Stomach (tissue), 9 donors: Measurements from ENCODE around the gene TMEM164. TPM values are rescaled to one million over a fixed set of nuclear protein-coding genes. Genes with fewer than 3 reads are reported as not detected.

Experiments
- DNase-seq, 2 donors: peaks; one replicate each; pipeline versions ENCODE4 v3.0.0 to v3.0.0-alpha.2; 2013 to 2019
- H3K27ac ChIP-seq, 5 donors: fragments of 200-600 bp in 4 of 5; sonication (generic) in 4 of 5; one replicate each; pipeline ENCODE4 v1.5.1; 2013 to 2019; ENCODE audit warnings: mild to moderate bottlenecking in 1 of 5, moderate library complexity in 1 of 5
- H3K27me3 ChIP-seq, 3 donors: fragments of 200-600 bp; sonication (generic); one replicate each; pipeline ENCODE4 v1.5.1; 2017 to 2019; ENCODE audit warnings: mixed run types in 1 of 3
- H3K36me3 ChIP-seq, 4 donors: fragments of 200-600 bp; sonication (generic); 1 replicate in 3 of 4; 2 replicates in 1 of 4; pipeline ENCODE4 v1.5.1; 2016 to 2019
- H3K4me1 ChIP-seq, 4 donors: fragments of 200-600 bp; sonication (generic); one replicate each; pipeline ENCODE4 v1.5.1; 2016 to 2019
- H3K4me3 ChIP-seq, 4 donors: fragments of 200-600 bp; sonication (generic) in 3 of 4; one replicate each; pipeline ENCODE4 v1.5.1; 2016 to 2019; ENCODE audit warnings: mild to moderate bottlenecking in 1 of 4
- H3K9me3 ChIP-seq, 4 donors: fragments of 200-600 bp; sonication (generic); one replicate each; pipeline ENCODE4 v1.5.1; 2016 to 2019
- EP300 ChIP-seq: sonication (generic); formaldehyde crosslinking; IDR thresholded peaks from one replicate; pipeline ENCODE4 v1.6.1; 2017; ENCODE audit warnings: antibody characterized with exemption
- POLR2A ChIP-seq, 4 donors: fragments of 450-650 bp; IDR thresholded peaks; one replicate each; pipeline ENCODE4 v1.6.1; 2016; ENCODE audit warnings: antibody characterized with exemption in 4 of 4, control low read depth in 2 of 4, mild to moderate bottlenecking in 1 of 4, moderate library complexity in 1 of 4
- POLR2AphosphoS5 ChIP-seq, 3 donors: sonication (generic); formaldehyde crosslinking; IDR thresholded peaks; one replicate each; pipeline ENCODE4 v1.6.1; 2016; ENCODE audit warnings: antibody characterized with exemption in 3 of 3
- WGBS, 5 donors: extraction: QIAGEN DNeasy Blood & Tissue Kit in 3 of 5; methylation state at CpG; one replicate each; pipeline versions ENCODE4 v1.1.5 to v1.1.7; 2013 to 2018; 5-methylcytosine and 5-hydroxymethylcytosine counted together
- intact Hi-C: fragments of 100-400 bp; cut with DNase I; formaldehyde crosslinking; loops from one replicate; pipeline ENCODE4 v1.15.1; 2023; ENCODE audit warnings: low total_unique reads
- polyA plus RNA-seq, 3 donors: library from polyadenylated mRNA; stranded (reverse); fragments of 200-250 nt; gene quantifications; one replicate each; pipeline ENCODE4 v1.2.3, GENCODE V29; 2013
- total RNA-seq, 5 donors: library from RNA; depleted of rRNA; stranded (reverse); fragments of >200 nt; gene quantifications; one replicate each; pipeline versions ENCODE4 v1.1.0 to v1.2.3, GENCODE V29; 2014 to 2016
- TF ChIP-seq, protein P1 (sequence below), 7 experiments: fragments of 450-650 bp in 4 of 7; fragments of 200-600 bp in 3 of 7; sonication (generic) in 3 of 7; IDR thresholded peaks; one replicate each; pipeline ENCODE4 v1.5.1; 2016 to 2019; ENCODE audit warnings: antibody characterized with exemption in 7 of 7, control low read depth in 2 of 7, mild to moderate bottlenecking in 1 of 7
- donor health status: healthy with polysubstance abuse.
- donor health status: Bipolar disorder and iron deficiency.
- donor health status: healthy.

Gene TMEM164
- total and polyA plus RNA-seq, 8 donors, result 4.9 to 29.7 (median 11.6) TPM

DNA sequence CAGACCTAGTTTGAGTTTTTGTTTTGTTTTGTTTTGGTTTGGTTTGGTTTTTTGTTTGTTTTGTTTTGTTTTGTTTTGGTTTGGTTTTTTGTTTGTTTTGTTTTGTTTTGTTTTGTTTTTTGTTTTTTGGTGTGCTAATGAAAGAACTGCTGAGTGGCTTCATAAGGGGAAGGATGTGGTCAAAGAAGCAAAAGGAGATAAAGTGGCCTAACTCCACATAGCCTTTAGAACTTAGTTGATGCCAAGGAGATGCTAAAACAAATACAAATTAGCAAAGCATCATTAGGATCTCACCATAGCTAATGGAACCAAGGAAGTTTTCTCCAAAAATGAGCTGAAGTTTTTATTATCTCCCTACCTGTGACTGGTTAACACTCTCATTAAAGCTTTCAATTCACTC, 44.6 kb upstream of the TMEM164 start:
- intact Hi-C loops, result no loop called here
- Histone ChIP-seq H3K27me3 (no peaks in the 10 kb centered on the region), H3K36me3 (no peaks in the 10 kb centered on the region), H3K4me3 (no peak overlapping the region), H3K9me3 (no peaks in the 10 kb centered on the region), H3K4me1 (no peaks in the 10 kb centered on the region), H3K27ac (no peak overlapping the region)
- no peak for DNase-seq
- TF ChIP-seq, protein P1, sequence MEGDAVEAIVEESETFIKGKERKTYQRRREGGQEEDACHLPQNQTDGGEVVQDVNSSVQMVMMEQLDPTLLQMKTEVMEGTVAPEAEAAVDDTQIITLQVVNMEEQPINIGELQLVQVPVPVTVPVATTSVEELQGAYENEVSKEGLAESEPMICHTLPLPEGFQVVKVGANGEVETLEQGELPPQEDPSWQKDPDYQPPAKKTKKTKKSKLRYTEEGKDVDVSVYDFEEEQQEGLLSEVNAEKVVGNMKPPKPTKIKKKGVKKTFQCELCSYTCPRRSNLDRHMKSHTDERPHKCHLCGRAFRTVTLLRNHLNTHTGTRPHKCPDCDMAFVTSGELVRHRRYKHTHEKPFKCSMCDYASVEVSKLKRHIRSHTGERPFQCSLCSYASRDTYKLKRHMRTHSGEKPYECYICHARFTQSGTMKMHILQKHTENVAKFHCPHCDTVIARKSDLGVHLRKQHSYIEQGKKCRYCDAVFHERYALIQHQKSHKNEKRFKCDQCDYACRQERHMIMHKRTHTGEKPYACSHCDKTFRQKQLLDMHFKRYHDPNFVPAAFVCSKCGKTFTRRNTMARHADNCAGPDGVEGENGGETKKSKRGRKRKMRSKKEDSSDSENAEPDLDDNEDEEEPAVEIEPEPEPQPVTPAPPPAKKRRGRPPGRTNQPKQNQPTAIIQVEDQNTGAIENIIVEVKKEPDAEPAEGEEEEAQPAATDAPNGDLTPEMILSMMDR (IDR thresholded peaks at IDR 0.05), result no peak
- TF ChIP-seq POLR2AphosphoS5 (IDR thresholded peaks at IDR 0.05) (no peak), EP300 (no peak), POLR2A (IDR thresholded peaks at IDR 0.05) (no peak)

DNA sequence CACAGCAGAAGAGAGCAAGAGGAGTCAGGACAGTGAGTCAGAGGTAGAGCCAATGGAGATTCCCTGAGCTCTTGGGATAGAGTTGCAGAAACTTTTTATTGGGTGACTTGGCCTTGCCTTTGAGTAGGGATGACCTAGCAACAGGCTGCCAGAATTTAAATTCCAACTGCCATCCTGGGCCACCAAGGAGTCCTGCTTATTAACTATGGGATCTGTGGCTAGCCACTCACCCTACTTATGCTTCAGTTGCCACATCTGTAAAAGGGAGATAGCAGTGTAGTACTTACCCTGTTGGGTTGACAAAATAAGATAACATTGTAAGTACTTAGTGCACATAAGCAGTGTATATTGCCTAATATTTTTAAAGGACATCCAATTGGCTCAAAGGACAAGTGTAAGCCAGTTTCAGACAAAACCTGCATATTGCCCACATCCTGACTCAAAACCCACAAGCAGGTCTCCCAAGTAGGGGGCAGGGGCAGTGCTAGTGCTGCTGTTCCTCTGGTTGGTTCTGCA, 43.5 kb upstream of the TMEM164 start:
- no peak for TF ChIP-seq POLR2AphosphoS5 (IDR thresholded peaks at IDR 0.05)
- TF ChIP-seq POLR2A (IDR thresholded peaks at IDR 0.05), result no peak
- TF ChIP-seq EP300, result no peak
- TF ChIP-seq, protein P1 (IDR thresholded peaks at IDR 0.05), result no peak
- Histone ChIP-seq H3K9me3 (no peaks in the 10 kb centered on the region), H3K4me1 (no peaks in the 10 kb centered on the region), H3K27me3 (no peaks in the 10 kb centered on the region), H3K36me3 (no peaks in the 10 kb centered on the region), H3K4me3 (no peak overlapping the region), H3K27ac (no peak overlapping the region)
- DNase-seq, result no peak
- intact Hi-C loops, result no loop called here

DNA sequence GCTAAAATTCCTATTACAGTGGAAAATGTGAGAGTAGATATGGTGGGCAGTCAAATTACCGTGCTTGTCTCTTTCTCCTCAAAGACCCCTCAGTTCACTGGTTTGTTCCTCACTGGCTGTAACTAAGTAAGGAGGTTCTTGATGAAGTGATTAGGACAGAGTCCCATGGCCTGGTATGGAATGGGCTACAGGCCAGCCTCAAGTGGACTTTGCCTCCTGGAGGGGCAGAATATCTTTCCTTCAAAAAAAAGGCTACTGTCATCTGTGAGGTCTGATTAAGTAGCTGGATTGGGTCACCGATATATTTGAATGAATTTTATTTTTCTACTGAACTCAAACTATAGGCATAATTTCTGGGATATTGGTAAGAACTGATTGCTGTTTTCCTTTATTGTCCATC, 38.5 kb upstream of the TMEM164 start:
- Histone ChIP-seq H3K4me3 (no peak overlapping the region), H3K27ac (no peak overlapping the region), H3K4me1 (no peaks in the 10 kb centered on the region), H3K27me3 (no peaks in the 10 kb centered on the region), H3K9me3 (no peaks in the 10 kb centered on the region), H3K36me3 (no peaks in the 10 kb centered on the region)
- 56 to 92% (median 79%) methylated on average over 2 of the region's 2 CpGs for WGBS, 5 donors
- intact Hi-C loops, result no loop called here
- DNase-seq, result no peak
- TF ChIP-seq POLR2A (IDR thresholded peaks at IDR 0.05) (no peak), POLR2AphosphoS5 (IDR thresholded peaks at IDR 0.05) (no peak), EP300 (no peak)
- TF ChIP-seq, protein P1 (IDR thresholded peaks at IDR 0.05), result no peak

DNA sequence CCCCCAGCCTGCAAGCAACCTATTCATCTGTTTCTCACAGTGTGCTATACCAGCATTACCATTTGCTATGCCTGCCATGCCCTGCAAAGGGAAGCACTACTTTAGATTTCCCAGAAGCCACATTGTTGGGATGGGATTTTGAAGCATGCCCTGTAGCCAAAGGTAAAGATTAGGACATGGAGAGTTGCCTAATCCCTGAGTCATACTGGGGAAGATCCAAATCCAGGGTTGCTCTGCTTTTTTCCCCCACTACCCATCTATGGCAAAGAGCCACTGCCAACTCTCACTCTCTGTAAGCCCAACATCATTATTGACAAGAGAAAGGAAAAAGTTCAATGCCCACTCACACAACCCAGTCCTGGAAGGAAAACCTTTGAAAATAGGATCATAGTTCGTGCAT, 36.7 kb upstream of the TMEM164 start:
- TF ChIP-seq POLR2AphosphoS5 (IDR thresholded peaks at IDR 0.05) (no peak), EP300 (no peak), POLR2A (IDR thresholded peaks at IDR 0.05) (no peak)
- TF ChIP-seq, protein P1 (IDR thresholded peaks at IDR 0.05), result no peak
- 58 to 94% (median 69%) methylated on average over 1 of the region's 1 CpG for WGBS, 5 donors
- Histone ChIP-seq H3K4me3 (no peak overlapping the region), H3K4me1 (no peaks in the 10 kb centered on the region), H3K27me3 (no peaks in the 10 kb centered on the region), H3K27ac (no peak overlapping the region), H3K36me3 (no peaks in the 10 kb centered on the region), H3K9me3 (no peaks in the 10 kb centered on the region)
- no peak for DNase-seq
- intact Hi-C loops, result no loop called here
